C4-2B (cell line): ENCODE measurements around the gene OLA1.

ENCODE experiments used
- CTCF ChIP-seq: fragments of 450-650 bp; conservative IDR thresholded peaks from 2 replicates; pipeline ENCODE4 v1.5.1; 2017; ENCODE audit warnings: mild to moderate bottlenecking
- ZFX ChIP-seq: fragments of 450-650 bp; IDR thresholded peaks from 2 replicates; pipeline ENCODE4 v1.6.1; 2017

DNA sequence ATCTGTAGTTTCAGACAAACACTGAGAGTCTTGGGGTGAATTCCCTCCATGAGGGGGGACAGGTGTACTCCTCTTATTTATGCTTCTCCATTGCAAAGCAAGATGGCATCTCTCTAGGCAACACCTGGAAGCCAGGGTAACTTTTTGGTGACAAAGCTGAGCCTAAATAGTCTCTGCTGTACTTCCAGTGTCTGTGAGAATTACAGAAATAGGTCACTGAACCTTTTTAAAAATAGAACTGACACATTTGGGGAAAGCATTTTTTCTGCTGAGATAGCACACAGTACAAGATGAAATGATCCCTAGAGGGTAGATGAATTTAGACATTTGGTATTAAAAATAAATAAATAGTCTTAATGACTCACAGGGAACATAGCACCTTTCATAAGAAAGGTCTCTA is 211.5 kb downstream of the OLA1 start:
- TF ChIP-seq CTCF, result no peak
- no peak for TF ChIP-seq ZFX
